ENCODE data around the gene EIF4G3. TPM values are rescaled to one million over a fixed set of nuclear protein-coding genes. Genes with fewer than 3 reads are reported as not detected.

The EIF4G3 gene
- total and polyA plus RNA-seq, 2 donors (not counting 3 experiments of a cell fraction or from before 2014, with no cell fraction given): 40.7 to 78.5 TPM

GRCh38 chr1:21069549-21069948, 107.1 kb downstream of the EIF4G3 start:
- H3K36me3 ChIP-seq (ENCODE audit: control insufficient read depth in 2 of 2, extremely low read depth in 1 of 2, insufficient read depth in 2 of 2, low read length in 2 of 2): peaks cover 0 to 2% of the 10 kb centered on the region in 2 experiments
- H3K27ac ChIP-seq (ENCODE audit: insufficient read depth, low read depth, low read length): no peak overlapping the region
- no peak for FAIRE-seq
- POLR2A ChIA-PET: no interaction called here
- peaks cover 22% of the 10 kb centered on the region for H3K79me2 ChIP-seq (ENCODE audit: control insufficient read depth, insufficient read depth, low read length)
- dilution Hi-C loops (cut with MboI; ENCODE audit: extremely low pct_ligation_motif_present, low sequenced_read_pairs) (no loop called here), intact Hi-C loops (cut with micrococcal nuclease) (no loop called here)
- no peaks in the 10 kb centered on the region for H4K20me1 ChIP-seq (replicated peaks; ENCODE audit: control insufficient read depth, extremely low read depth, insufficient read depth, low read length)
- no peaks in the 10 kb centered on the region for H3K9me3 ChIP-seq (replicated peaks; ENCODE audit: control insufficient read depth, insufficient read depth, low read length)
- DNase-seq (ENCODE audit: low read depth, low spot score): no peak
- CTCF ChIA-PET: no interaction called here
- TF ChIP-seq GATA2 (IDR thresholded peaks at IDR 0.05; ENCODE audit: insufficient read depth, insufficient read length, low read depth, low read length): no peak
- TF ChIP-seq, protein P1, sequence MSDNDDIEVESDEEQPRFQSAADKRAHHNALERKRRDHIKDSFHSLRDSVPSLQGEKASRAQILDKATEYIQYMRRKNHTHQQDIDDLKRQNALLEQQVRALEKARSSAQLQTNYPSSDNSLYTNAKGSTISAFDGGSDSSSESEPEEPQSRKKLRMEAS (IDR thresholded peaks at IDR 0.05; ENCODE audit: insufficient read depth, insufficient read length): no peak
- no peak for TF ChIP-seq POLR2AphosphoS5 (IDR thresholded peaks at IDR 0.05; ENCODE audit: insufficient read depth, low read depth, low read length)
- no peaks in the 10 kb centered on the region for H3K27me3 ChIP-seq (ENCODE audit: control insufficient read depth in 2 of 2, insufficient read depth in 2 of 2, low read length in 2 of 2)
- H3K4me2 ChIP-seq (ENCODE audit: insufficient read depth, low read length): no peak overlapping the region
- no peak overlapping the region for H2AFZ ChIP-seq (ENCODE audit: low read depth, low read length)
- no peak overlapping the region for H3K9ac ChIP-seq (replicated peaks; ENCODE audit: extremely low read depth, insufficient read depth, low read length)
- peaks cover 13% of the 10 kb centered on the region for H3K4me1 ChIP-seq (ENCODE audit: control insufficient read depth, extremely low read depth, insufficient read depth, low read length)
- no peak overlapping the region for H3K4me3 ChIP-seq (replicated peaks in 1 of 3; ENCODE audit: insufficient read depth in 1 of 3, low read depth in 1 of 3, low read length in 3 of 3)
- BruUV-seq (replicated peaks): no TSS peak
- no peaks in the 10 kb centered on the region for H3K9me1 ChIP-seq (replicated peaks; ENCODE audit: control insufficient read depth, extremely low read depth, insufficient read depth, low read length)

DNA sequence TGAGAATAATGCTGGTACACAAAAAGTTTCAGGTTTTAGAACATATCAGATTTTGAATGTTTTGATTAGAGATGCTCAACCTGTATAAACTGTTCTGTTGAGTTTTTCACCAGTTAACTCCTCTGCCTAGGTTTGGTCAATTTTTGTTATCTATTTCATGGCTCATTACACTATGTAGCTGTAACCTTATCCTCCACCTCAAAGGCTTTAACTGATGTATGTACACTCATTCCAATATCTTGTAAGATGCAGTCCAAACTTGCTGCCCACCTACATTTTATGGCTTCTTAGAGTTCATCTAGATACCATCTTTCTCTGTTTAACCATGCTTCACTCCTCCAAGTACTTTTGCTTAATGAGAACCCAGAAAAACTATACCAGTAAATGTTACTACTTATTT, 107.8 kb downstream of the EIF4G3 start:
- BruUV-seq (replicated peaks): no TSS peak
- DNase-seq (ENCODE audit: low read depth, low spot score) (no peak), FAIRE-seq (no peak)
- Histone ChIP-seq H3K4me2 (ENCODE audit: insufficient read depth, low read length) (no peak overlapping the region), H3K27ac (ENCODE audit: insufficient read depth, low read depth, low read length) (no peak overlapping the region), H3K9me3 (replicated peaks; ENCODE audit: control insufficient read depth, insufficient read depth, low read length) (no peaks in the 10 kb centered on the region), H3K36me3 (ENCODE audit: control insufficient read depth in 2 of 2, extremely low read depth in 1 of 2, insufficient read depth in 2 of 2, low read length in 2 of 2) (peaks cover 0 to 2% of the 10 kb centered on the region in 2 experiments), H3K4me3 (replicated peaks in 1 of 3; ENCODE audit: insufficient read depth in 1 of 3, low read depth in 1 of 3, low read length in 3 of 3) (no peak overlapping the region), H3K79me2 (ENCODE audit: control insufficient read depth, insufficient read depth, low read length) (peaks cover 23% of the 10 kb centered on the region), H3K27me3 (ENCODE audit: control insufficient read depth in 2 of 2, insufficient read depth in 2 of 2, low read length in 2 of 2) (no peaks in the 10 kb centered on the region), H3K9ac (replicated peaks; ENCODE audit: extremely low read depth, insufficient read depth, low read length) (no peak overlapping the region), H3K9me1 (replicated peaks; ENCODE audit: control insufficient read depth, extremely low read depth, insufficient read depth, low read length) (no peaks in the 10 kb centered on the region), H3K4me1 (ENCODE audit: control insufficient read depth, extremely low read depth, insufficient read depth, low read length) (peaks cover 13% of the 10 kb centered on the region), H2AFZ (ENCODE audit: low read depth, low read length) (no peak overlapping the region), H4K20me1 (replicated peaks; ENCODE audit: control insufficient read depth, extremely low read depth, insufficient read depth, low read length) (no peaks in the 10 kb centered on the region)
- dilution Hi-C loops (cut with MboI; ENCODE audit: extremely low pct_ligation_motif_present, low sequenced_read_pairs): no loop called here
- ChIA-PET POLR2A (no interaction called here), CTCF (no interaction called here)
- intact Hi-C loops (cut with micrococcal nuclease): no loop called here
- TF ChIP-seq POLR2A (IDR thresholded peaks at IDR 0.05; ENCODE audit: low read depth, low read length): no peak

All from endothelial cell of umbilical vein (primary cell).